OCI-LY7 (cell line): ENCODE results near the gene ABCB1. TPM values are rescaled to one million over a fixed set of nuclear protein-coding genes. Genes with fewer than 3 reads are reported as not detected.

ENCODE experiments used
- BruUV-seq: library from RNA; stranded (reverse); fragments of 400-500 nt; replicated peaks from 2 replicates; lab custom pipeline; 2021; lab: Mats Ljungman, UMichigan
- CTCF ChIA-PET: fragments of 300-600 bp; sonication (Branson Sonifier 250); formaldehyde crosslinking; loops from one replicate; lab custom pipeline; 2022; ENCODE audit warnings: antibody characterized with exemption; ENCODE audit not compliant: unreplicated experiment; lab: Charles Lee
- POLR2A ChIA-PET: fragments of 300-600 bp; sonication (Branson Sonifier 250); formaldehyde crosslinking; loops from one replicate; lab custom pipeline; 2022; ENCODE audit warnings: antibody characterized with exemption; lab: Charles Lee
- DNase-seq: peaks from one replicate; pipeline ENCODE4 v3.0.0-alpha.2; 2015; ENCODE audit warnings: low spot score
- H2AFZ ChIP-seq: fragments of 200-600 bp; sonication (generic), shearing (Covaris generic); 2 replicates; pipeline ENCODE4 v1.6.1; 2014; ENCODE audit warnings: mild to moderate bottlenecking, antibody characterized with exemption, low read length, moderate library complexity
- H3K27ac ChIP-seq: fragments of 200-600 bp; sonication (generic); 2 replicates; pipeline ENCODE4 v1.5.1; 2014; ENCODE audit warnings: mixed run types, low read depth, mild to moderate bottlenecking, moderate library complexity, low read length, inconsistent platforms; ENCODE audit not compliant: poor library complexity, severe bottlenecking
- H3K36me3 ChIP-seq: fragments of 200-600 bp; sonication (generic); 2 replicates; pipeline ENCODE4 v1.6.1; 2014; ENCODE audit warnings: mild to moderate bottlenecking, antibody characterized with exemption, low read length, moderate library complexity, mixed read lengths; ENCODE audit not compliant: insufficient read depth
- H3K4me1 ChIP-seq: fragments of 200-600 bp; sonication (generic); 2 replicates; pipeline ENCODE4 v1.5.1; 2014; ENCODE audit warnings: mild to moderate bottlenecking, low read length; ENCODE audit not compliant: insufficient read depth, poor library complexity, severe bottlenecking
- H3K4me2 ChIP-seq: fragments of 200-600 bp; sonication (generic); 2 replicates; pipeline ENCODE4 v1.6.1; 2014; ENCODE audit warnings: mild to moderate bottlenecking, low read length
- H3K4me3 ChIP-seq: fragments of 200-600 bp; sonication (generic); 2 replicates; pipeline ENCODE4 v1.5.1; 2014; ENCODE audit warnings: mild to moderate bottlenecking, low read depth, low read length; ENCODE audit not compliant: poor library complexity, severe bottlenecking
- H3K79me2 ChIP-seq: fragments of 200-600 bp; sonication (generic); 2 replicates; pipeline ENCODE4 v1.6.1; 2016; ENCODE audit warnings: low read depth, mild to moderate bottlenecking, low read length, moderate library complexity, mixed read lengths; ENCODE audit not compliant: insufficient read depth
- H3K9me2 ChIP-seq: fragments of 200-600 bp; sonication (generic); 2 replicates; pipeline ENCODE4 v1.6.1; 2016; ENCODE audit warnings: mild to moderate bottlenecking, low read length, mixed read lengths; ENCODE audit not compliant: insufficient read depth
- H3K9me3 ChIP-seq: fragments of 200-600 bp; sonication (generic); 2 replicates; pipeline ENCODE4 v1.6.1; 2014; ENCODE audit warnings: mild to moderate bottlenecking, mixed run types, low read length, mixed read lengths
- H4K20me1 ChIP-seq: fragments of 200-600 bp; sonication (generic); 2 replicates; pipeline ENCODE4 v1.6.1; 2014; ENCODE audit warnings: mild to moderate bottlenecking, antibody characterized with exemption, low read length, moderate library complexity, mixed read lengths; ENCODE audit not compliant: insufficient read depth
- CTCF ChIP-seq: fragments of 200-600 bp; sonication (generic); conservative IDR thresholded peaks from 2 replicates; pipeline ENCODE4 v1.5.1; 2014; ENCODE audit warnings: mild to moderate bottlenecking, antibody characterized with exemption, low read length, moderate library complexity, mixed read lengths
- EZH2phosphoT487 ChIP-seq: fragments of 200-600 bp; sonication (generic); IDR thresholded peaks from 2 replicates; pipeline ENCODE4 v1.6.1; 2018; ENCODE audit warnings: low read depth, borderline replicate concordance, mild to moderate bottlenecking, mixed run types, antibody characterized with exemption, low read length, moderate library complexity, mixed read lengths
- intact Hi-C: fragments of 100-400 bp; cut with micrococcal nuclease; formaldehyde crosslinking; loops from one replicate; pipeline ENCODE4 v1.10.0; 2022; ENCODE audit not compliant: unreplicated experiment
- total RNA-seq, 2 experiments: library from RNA; depleted of rRNA in 1 of 2; stranded (reverse); fragments of >200 nt in 1 of 2; shearing (Covaris generic) in 1 of 2; gene quantifications; 2 replicates each; pipeline ENCODE4 v1.2.3, GENCODE V29; 2014 to 2022

The ABCB1 gene
- total RNA-seq, 2 experiments from 2014 or later, result not detected

GRCh38 chr7:87538052-87538451 is 62.6 kb downstream of the ABCB1 start:
- intact Hi-C loops, result no loop called here

GRCh38 chr7:87534072-87534471 is 66.6 kb downstream of the ABCB1 start:
- H4K20me1 ChIP-seq, result no peaks in the 10 kb centered on the region
- BruUV-seq, result no TSS peak
- H3K4me1 ChIP-seq, result no peaks in the 10 kb centered on the region
- no peaks in the 10 kb centered on the region for H3K79me2 ChIP-seq
- H3K36me3 ChIP-seq, result no peaks in the 10 kb centered on the region
- no peaks in the 10 kb centered on the region for H3K9me3 ChIP-seq
- ChIA-PET POLR2A (no interaction called here), CTCF (no interaction called here)
- TF ChIP-seq EZH2phosphoT487 (no peak), CTCF (no peak)
- H3K4me3 ChIP-seq, result no peak overlapping the region
- H3K9me2 ChIP-seq, result no peaks in the 10 kb centered on the region
- H3K27ac ChIP-seq, result no peak overlapping the region
- no peak overlapping the region for H2AFZ ChIP-seq
- intact Hi-C loops, result no loop called here
- no peak overlapping the region for H3K4me2 ChIP-seq
- DNase-seq, result no peak

More at GRCh38 chr7:87538052-87538451, 62.6 kb downstream of the ABCB1 start:
- POLR2A ChIA-PET, result no interaction called here
- no peak overlapping the region for H3K27ac ChIP-seq
- no peak for DNase-seq
- H3K4me1 ChIP-seq, result no peaks in the 10 kb centered on the region
- no peak overlapping the region for H2AFZ ChIP-seq
- H3K4me2 ChIP-seq, result no peak overlapping the region
- no peaks in the 10 kb centered on the region for H4K20me1 ChIP-seq
- no peaks in the 10 kb centered on the region for H3K9me2 ChIP-seq
- BruUV-seq, result no TSS peak
- H3K36me3 ChIP-seq, result no peaks in the 10 kb centered on the region
- CTCF ChIA-PET, result no interaction called here
- TF ChIP-seq EZH2phosphoT487, result no peak
- no peak for TF ChIP-seq CTCF
- H3K9me3 ChIP-seq, result no peaks in the 10 kb centered on the region
- H3K4me3 ChIP-seq, result no peak overlapping the region
- no peaks in the 10 kb centered on the region for H3K79me2 ChIP-seq

- ChIA-PET POLR2A (interaction anchor here (0.5 kb wide), 1 partner anchor 1014 kb away, joined by 3 read pairs; no protein-coding TSS in a partner anchor), CTCF (no interaction called here)
- intact Hi-C loops, result no loop called here
- H3K9me2 ChIP-seq, result no peaks in the 10 kb centered on the region
- no peak overlapping the region for H3K4me2 ChIP-seq
- no peak overlapping the region for H3K4me3 ChIP-seq
- no TSS peak for BruUV-seq
- H3K9me3 ChIP-seq, result no peaks in the 10 kb centered on the region
- TF ChIP-seq EZH2phosphoT487, result no peak
- TF ChIP-seq CTCF, result no peak
- no peaks in the 10 kb centered on the region for H4K20me1 ChIP-seq
- no peaks in the 10 kb centered on the region for H3K79me2 ChIP-seq
- H2AFZ ChIP-seq, result no peak overlapping the region
- no peaks in the 10 kb centered on the region for H3K4me1 ChIP-seq
- no peaks in the 10 kb centered on the region for H3K36me3 ChIP-seq
- DNase-seq, result no peak
- no peak overlapping the region for H3K27ac ChIP-seq
Observed at GRCh38 chr7:87530126-87530525, 70.6 kb downstream of the ABCB1 start.
